HG03571 (cell line): ENCODE data around the gene TACR2.

Source experiments
- ATAC-seq: cut with Tn5 transposase; IDR thresholded peaks from one replicate; pipeline ENCODE4 v1.9.1; 2021; ENCODE audit not compliant: unreplicated experiment

Gene TACR2

GRCh38 chr10:69421611-69422308, 5.0 kb upstream of the TACR2 start:
- no peak for ATAC-seq

GRCh38 chr10:69419744-69420126, 3.0 kb upstream of the TACR2 start:
- ATAC-seq = no peak

- no peak for ATAC-seq
Observed at GRCh38 chr10:69419096-69419743, 2.5 kb upstream of the TACR2 start.

GRCh38 chr10:69418052-69418752, 1.5 kb upstream of the TACR2 start:
- no peak for ATAC-seq

GRCh38 chr10:69417542-69417941, 824 bp upstream of the TACR2 start:
- no peak for ATAC-seq

- no peak for ATAC-seq
Observed at GRCh38 chr10:69415951-69416350, 767 bp downstream of the TACR2 start.

GRCh38 chr10:69415049-69415448, 1.7 kb downstream of the TACR2 start:
- no peak for ATAC-seq

- no peak for ATAC-seq
Observed at GRCh38 chr10:69414036-69415018, 2.4 kb downstream of the TACR2 start.

GRCh38 chr10:69413221-69413865, 3.4 kb downstream of the TACR2 start:
- no peak for ATAC-seq

- no peak for ATAC-seq
Observed at GRCh38 chr10:69412232-69412790, 4.4 kb downstream of the TACR2 start.

- no peak for ATAC-seq
Observed at GRCh38 chr10:69411476-69411875, 5.2 kb downstream of the TACR2 start.

- no peak for ATAC-seq
Observed at GRCh38 chr10:69410487-69410886, 6.2 kb downstream of the TACR2 start.

- no peak for ATAC-seq
Observed at GRCh38 chr10:69409968-69410367, 6.8 kb downstream of the TACR2 start.

GRCh38 chr10:69409176-69409495, 7.6 kb downstream of the TACR2 start:
- no peak for ATAC-seq

GRCh38 chr10:69408318-69409175, 8.2 kb downstream of the TACR2 start:
- ATAC-seq = peak; percentile 83

- no peak for ATAC-seq
Observed at GRCh38 chr10:69407621-69408301, 9.0 kb downstream of the TACR2 start.

GRCh38 chr10:69406816-69407580, 9.7 kb downstream of the TACR2 start:
- no peak for ATAC-seq

GRCh38 chr10:69406302-69406811, 10.4 kb downstream of the TACR2 start:
- ATAC-seq = no peak
